Type B pancreatic cell (in vitro differentiated cells): ENCODE results near the gene KCNT2. TPM values are rescaled to one million over a fixed set of nuclear protein-coding genes. Genes with fewer than 3 reads are reported as not detected.

Experiments
- DNase-seq: peaks from one replicate; pipeline ENCODE4 v3.0.0; 2021; ENCODE audit warnings: mixed read lengths; ENCODE audit not compliant: unreplicated experiment; ENCODE audit errors: extremely low spot score
- H3K27ac Mint-ChIP-seq: 2 replicates; pipeline ENCODE4 v1.8.0; 2021; ENCODE audit warnings: mild to moderate bottlenecking, mixed read lengths
- H3K27me3 Mint-ChIP-seq: 2 replicates; pipeline ENCODE4 v1.8.0; 2021; ENCODE audit warnings: mixed read lengths
- H3K36me3 Mint-ChIP-seq: 2 replicates; pipeline ENCODE4 v1.8.0; 2021; ENCODE audit warnings: mixed read lengths
- H3K4me1 Mint-ChIP-seq: one replicate; pipeline ENCODE4 v1.8.0; 2021; ENCODE audit warnings: mixed read lengths; ENCODE audit not compliant: unreplicated experiment
- H3K4me3 Mint-ChIP-seq: 2 replicates; pipeline ENCODE4 v1.8.0; 2021; ENCODE audit warnings: mild to moderate bottlenecking, mixed read lengths
- H3K9me3 Mint-ChIP-seq: 2 replicates; pipeline ENCODE4 v1.8.0; 2021; ENCODE audit warnings: mixed read lengths
- CTCF ChIP-seq: fragments of 200-600 bp; sonication (generic); conservative IDR thresholded peaks from 2 replicates; pipeline ENCODE4 v1.5.0; 2021; ENCODE audit warnings: antibody characterized with exemption, mild to moderate bottlenecking
- total RNA-seq: library from RNA; stranded (reverse); gene quantifications from 2 replicates; pipeline ENCODE4 v1.2.1, GENCODE V29; 2021; ENCODE audit warnings: low replicate concordance

Gene KCNT2
- total RNA-seq, 1 donor from 2014 or later = 10.9 TPM

- H3K27ac Mint-ChIP-seq = no peak overlapping the region
- H3K9me3 Mint-ChIP-seq = no peaks in the 10 kb centered on the region
- H3K36me3 Mint-ChIP-seq = no peaks in the 10 kb centered on the region
- DNase-seq = no peak
- no peak overlapping the region for H3K4me3 Mint-ChIP-seq
- TF ChIP-seq CTCF = no peak
- H3K4me1 Mint-ChIP-seq = no peaks in the 10 kb centered on the region
- no peaks in the 10 kb centered on the region for H3K27me3 Mint-ChIP-seq
These were observed 167.5 kb downstream of the KCNT2 start for GRCh38 chr1:196440711-196441110.

DNA sequence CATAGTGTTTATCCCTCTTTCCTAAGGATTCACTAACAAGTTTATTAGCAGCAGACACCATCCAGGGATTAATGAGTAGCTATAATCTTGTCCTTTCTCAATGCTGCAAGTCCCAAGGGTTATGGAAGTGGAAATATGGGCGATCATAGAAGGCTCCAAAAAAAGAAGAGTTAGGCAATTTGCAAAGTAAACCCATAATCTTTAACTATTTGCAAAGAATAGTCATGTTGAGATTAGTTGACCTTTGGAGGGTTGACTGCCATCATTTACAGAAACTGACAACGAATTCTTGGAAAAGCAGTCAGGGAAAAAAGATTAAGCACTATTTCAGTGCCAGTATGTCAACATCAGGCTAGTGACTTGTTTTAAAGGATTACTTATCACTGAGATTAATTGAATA lies 169.9 kb downstream of the KCNT2 start:
- no peak for DNase-seq
- Mint-ChIP-seq H3K4me3 (peak overlapping the region; percentile 1), H3K9me3 (no peaks in the 10 kb centered on the region), H3K27ac (no peak overlapping the region), H3K27me3 (no peaks in the 10 kb centered on the region), H3K36me3 (no peaks in the 10 kb centered on the region), H3K4me1 (no peaks in the 10 kb centered on the region)
- TF ChIP-seq CTCF = no peak

- H3K4me3 Mint-ChIP-seq = no peak overlapping the region
- no peaks in the 10 kb centered on the region for H3K36me3 Mint-ChIP-seq
- no peaks in the 10 kb centered on the region for H3K4me1 Mint-ChIP-seq
- no peak overlapping the region for H3K27ac Mint-ChIP-seq
- H3K27me3 Mint-ChIP-seq = no peaks in the 10 kb centered on the region
- H3K9me3 Mint-ChIP-seq = no peaks in the 10 kb centered on the region
- no peak for DNase-seq
- no peak for TF ChIP-seq CTCF
These were observed 170.6 kb downstream of the KCNT2 start for GRCh38 chr1:196437671-196438070.

DNA sequence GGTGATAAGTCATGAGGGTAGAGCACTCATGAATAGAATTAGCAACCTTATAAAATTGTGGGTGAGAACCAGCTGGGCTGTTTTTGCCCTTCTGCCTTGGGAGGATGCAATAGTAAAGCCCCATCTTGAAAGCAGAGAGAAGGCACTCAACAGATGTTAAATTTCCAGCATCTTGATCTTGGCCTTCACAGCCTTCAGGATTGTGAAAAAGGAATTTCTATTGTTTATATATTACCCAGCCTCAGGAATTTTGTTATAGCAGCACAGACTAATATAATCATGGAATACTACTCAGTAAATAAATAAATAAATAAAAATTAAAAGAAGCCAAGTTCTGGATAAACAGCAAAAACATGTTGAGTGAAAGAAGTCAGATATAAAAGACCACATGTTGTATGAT lies 175.2 kb downstream of the KCNT2 start:
- Mint-ChIP-seq H3K4me3 (no peak overlapping the region), H3K27ac (no peak overlapping the region), H3K27me3 (no peaks in the 10 kb centered on the region), H3K4me1 (no peaks in the 10 kb centered on the region), H3K9me3 (no peaks in the 10 kb centered on the region), H3K36me3 (no peaks in the 10 kb centered on the region)
- no peak for TF ChIP-seq CTCF
- no peak for DNase-seq

DNA sequence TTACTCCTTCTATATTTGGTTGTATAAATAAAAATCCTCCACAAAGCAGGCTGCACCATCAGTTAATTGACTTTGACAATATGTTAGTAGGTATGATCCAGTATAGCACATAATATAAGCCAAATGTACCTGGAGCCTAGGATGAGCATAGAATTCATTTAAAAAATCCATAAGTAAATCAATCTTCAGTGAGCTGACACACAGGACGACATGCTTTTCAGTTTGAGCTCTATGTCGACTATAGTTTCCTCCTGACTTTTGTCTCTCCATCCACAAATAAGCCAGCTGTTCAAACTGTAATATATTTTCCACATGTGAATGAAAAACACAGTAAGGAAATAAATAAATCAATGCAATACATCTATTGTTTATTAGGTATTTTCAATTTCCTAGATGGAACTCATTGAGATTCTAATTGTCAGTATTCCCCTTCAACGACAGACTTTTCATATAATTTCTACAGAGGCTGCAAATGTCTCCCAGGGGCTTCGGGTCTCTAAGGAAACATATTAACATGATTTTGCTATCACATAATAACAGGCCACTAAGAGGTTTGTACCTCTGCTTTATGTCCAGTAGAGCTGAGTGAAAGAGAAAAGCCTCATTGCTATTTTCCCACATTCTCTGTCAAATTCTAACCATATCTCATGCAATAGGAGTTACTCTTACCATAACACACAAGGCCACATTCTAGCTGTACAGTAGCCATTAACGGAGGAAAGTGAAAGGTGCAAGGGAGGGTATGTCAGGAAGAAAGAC lies 180.1 kb downstream of the KCNT2 start:
- no peak for TF ChIP-seq CTCF
- Mint-ChIP-seq H3K9me3 (no peaks in the 10 kb centered on the region), H3K27ac (no peak overlapping the region), H3K27me3 (no peaks in the 10 kb centered on the region), H3K4me3 (no peak overlapping the region), H3K4me1 (no peaks in the 10 kb centered on the region), H3K36me3 (no peaks in the 10 kb centered on the region)
- DNase-seq = no peak
